ENCODE measurements around the gene NUPR1. TPM values are rescaled to one million over a fixed set of nuclear protein-coding genes. Genes with fewer than 3 reads are reported as not detected.
A peak's percentile ranks its signal among the peaks of the same experiment; 100 is the strongest.

NUPR1 gene
- total and polyA plus RNA-seq, 8 donors: 31.3 to 142 (median 39.0) TPM

DNA sequence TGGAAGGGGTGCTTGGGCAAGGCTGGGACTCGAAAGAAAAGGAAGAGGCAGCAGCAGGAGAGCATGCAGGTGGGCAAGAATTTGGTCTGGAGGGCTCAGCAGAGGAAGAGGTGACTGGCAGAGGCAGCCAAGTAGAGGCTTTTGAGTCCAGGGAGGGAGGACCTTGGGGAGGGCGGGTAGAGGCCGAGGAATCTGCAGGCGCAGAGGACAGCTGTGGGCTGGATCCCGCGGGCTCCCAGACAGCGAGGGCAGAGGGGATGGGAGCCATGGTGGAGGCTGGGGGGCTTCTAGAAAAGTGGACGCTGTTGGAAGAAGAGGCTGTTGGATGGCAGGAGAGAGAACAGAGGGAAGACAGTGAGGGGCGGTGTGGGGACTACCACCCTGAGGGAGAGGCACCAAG lies 41.4 kb downstream of the NUPR1 start:
- no peak for ATAC-seq
- Histone ChIP-seq H3K9me3 (no peaks in the 10 kb centered on the region), H3K4me1 (peaks cover 0 to 34% of the 10 kb centered on the region in 2 donors), H3K4me3 (no peak overlapping the region), H3K27me3 (no peaks in the 10 kb centered on the region), H3K27ac (no peak overlapping the region), H3K36me3 (peaks cover 0 to 32% of the 10 kb centered on the region in 2 donors)
- no peak for DNase-seq
- TF ChIP-seq, protein P1, sequence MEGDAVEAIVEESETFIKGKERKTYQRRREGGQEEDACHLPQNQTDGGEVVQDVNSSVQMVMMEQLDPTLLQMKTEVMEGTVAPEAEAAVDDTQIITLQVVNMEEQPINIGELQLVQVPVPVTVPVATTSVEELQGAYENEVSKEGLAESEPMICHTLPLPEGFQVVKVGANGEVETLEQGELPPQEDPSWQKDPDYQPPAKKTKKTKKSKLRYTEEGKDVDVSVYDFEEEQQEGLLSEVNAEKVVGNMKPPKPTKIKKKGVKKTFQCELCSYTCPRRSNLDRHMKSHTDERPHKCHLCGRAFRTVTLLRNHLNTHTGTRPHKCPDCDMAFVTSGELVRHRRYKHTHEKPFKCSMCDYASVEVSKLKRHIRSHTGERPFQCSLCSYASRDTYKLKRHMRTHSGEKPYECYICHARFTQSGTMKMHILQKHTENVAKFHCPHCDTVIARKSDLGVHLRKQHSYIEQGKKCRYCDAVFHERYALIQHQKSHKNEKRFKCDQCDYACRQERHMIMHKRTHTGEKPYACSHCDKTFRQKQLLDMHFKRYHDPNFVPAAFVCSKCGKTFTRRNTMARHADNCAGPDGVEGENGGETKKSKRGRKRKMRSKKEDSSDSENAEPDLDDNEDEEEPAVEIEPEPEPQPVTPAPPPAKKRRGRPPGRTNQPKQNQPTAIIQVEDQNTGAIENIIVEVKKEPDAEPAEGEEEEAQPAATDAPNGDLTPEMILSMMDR (IDR thresholded peaks at IDR 0.05): no peak
- intact Hi-C loops (cut with DNase I): no loop called here

DNA sequence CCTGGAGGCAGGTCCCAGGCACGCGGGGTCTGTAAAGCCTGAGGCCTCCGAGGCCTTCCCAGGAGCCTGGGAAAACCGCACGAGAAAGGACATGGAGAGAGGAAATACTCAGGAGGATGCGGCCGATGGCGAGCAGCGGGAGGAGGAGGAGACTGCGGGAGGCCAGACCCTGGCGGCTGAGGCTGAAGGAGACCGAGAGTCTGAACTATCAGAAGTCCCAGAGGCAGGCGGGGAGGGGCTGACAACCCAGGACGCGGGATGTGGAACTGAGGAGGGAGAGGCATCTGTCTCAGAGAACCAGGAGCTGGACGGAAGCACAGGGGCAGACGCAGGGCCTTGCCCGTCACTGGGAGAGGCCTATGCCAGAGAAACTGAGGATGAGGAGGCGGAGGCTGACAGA lies 41.9 kb downstream of the NUPR1 start:
- intact Hi-C loops (cut with DNase I): no loop called here
- ATAC-seq (no peak), DNase-seq (no peak)
- H3K27ac ChIP-seq: no peak overlapping the region
- no peaks in the 10 kb centered on the region for H3K27me3 ChIP-seq
- peak overlapping the region in 1 of 2 donors; percentile 96 for H3K4me3 ChIP-seq
- peaks cover 0 to 35% of the 10 kb centered on the region in 2 donors for H3K4me1 ChIP-seq
- TF ChIP-seq, protein P1 (IDR thresholded peaks at IDR 0.05): no peak
- H3K9me3 ChIP-seq: no peaks in the 10 kb centered on the region
- H3K36me3 ChIP-seq: peaks cover 0 to 32% of the 10 kb centered on the region in 2 donors

DNA sequence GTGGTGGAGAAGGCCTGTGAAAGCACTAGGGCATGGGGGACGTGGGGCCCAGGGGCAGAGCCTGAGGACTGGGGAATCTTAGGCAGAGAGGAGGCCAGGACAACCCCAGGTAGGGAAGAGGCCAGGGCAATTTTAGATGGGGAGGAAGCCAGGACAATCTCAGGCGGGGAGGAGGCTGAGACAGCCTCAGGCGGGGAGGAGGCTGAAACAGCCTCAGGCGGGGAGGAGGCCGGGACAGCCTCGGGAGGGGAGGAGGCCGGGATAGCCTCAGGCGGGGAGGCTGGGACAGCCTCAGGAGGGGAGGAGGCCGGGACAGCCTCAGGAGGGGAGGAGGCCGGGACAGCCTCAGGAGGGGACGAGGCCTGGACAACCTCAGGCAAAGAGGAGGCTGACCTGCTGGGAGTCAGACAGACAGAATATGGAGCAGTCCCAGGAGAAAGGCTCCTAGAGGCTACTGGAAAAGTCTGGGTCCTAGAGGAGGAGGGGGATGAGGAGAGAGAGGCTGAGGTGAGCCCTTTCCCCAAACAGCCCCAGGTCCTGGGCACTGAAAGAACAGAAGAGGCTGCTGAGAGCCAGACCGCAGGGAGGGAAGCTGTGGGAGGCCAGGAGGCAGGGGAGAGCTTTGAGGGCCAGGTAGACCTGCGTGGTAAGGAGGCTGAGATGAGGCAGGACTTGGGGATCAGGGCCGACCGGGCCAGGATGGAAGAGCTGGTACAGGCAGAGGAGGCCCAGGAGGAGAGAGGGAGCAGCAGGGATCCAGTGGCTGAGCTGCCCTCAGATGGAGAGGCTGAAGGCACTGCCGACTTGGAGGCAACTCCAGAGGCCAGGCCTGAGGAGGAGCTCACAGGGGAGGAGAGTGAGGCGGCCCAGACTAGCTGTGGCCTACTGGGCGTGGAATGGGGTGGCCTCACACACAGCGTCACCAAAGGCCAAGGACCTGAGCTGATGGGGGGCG lies 42.7 kb downstream of the NUPR1 start:
- TF ChIP-seq, protein P1 (IDR thresholded peaks at IDR 0.05): no peak
- intact Hi-C loops (cut with DNase I): no loop called here
- Histone ChIP-seq H3K4me3 (peak overlapping the region in 1 of 2 donors; percentile 96), H3K36me3 (peaks cover 0 to 32% of the 10 kb centered on the region in 2 donors), H3K27ac (peak overlapping the region in 1 of 2 donors; percentile 91), H3K27me3 (no peaks in the 10 kb centered on the region), H3K9me3 (no peaks in the 10 kb centered on the region), H3K4me1 (peaks cover 0 to 37% of the 10 kb centered on the region in 2 donors)
- DNase-seq (no peak), ATAC-seq (no peak)

DNA sequence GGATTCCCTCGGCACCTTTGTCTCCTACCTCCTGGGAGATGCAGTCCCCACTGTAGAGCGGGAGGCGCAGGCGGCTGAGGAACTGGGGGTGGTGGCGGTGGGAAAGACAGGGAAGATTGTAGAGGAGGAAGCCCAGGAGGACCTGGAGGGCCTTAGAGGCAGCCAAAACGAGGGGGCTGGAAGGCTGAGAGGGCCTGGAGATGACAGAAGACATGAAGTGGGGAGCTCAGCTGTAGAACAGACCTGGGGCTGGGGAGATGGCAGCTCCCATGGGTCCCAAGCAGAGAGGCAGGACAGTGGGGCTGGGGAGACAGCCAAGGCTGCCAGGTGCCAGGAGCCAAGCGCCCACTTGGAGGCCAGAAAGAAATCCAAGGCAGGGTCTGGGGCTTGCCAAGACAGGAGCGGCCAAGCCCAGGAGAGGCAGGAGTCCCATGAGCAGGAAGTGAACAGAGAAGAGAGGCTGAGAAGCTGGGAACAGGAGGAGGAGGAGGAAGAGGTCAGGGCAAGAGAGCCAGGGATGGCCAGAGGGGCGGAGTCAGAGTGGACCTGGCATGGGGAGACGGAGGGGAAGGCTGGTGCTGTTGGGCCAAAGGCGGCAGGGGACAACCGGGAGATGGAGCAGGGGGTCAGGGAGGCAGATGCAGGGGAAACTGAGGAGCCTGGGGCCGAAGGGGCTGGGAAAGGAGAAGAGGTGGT lies 43.5 kb downstream of the NUPR1 start:
- H3K4me1 ChIP-seq: peaks cover 0 to 45% of the 10 kb centered on the region in 2 donors
- H3K27ac ChIP-seq: peak overlapping the region; percentile 72 to 91
- no peaks in the 10 kb centered on the region for H3K27me3 ChIP-seq
- DNase-seq: peak in 1 of 4 donors; percentile 84
- no peaks in the 10 kb centered on the region for H3K9me3 ChIP-seq
- intact Hi-C loops (cut with DNase I): no loop called here
- H3K36me3 ChIP-seq: peaks cover 0 to 28% of the 10 kb centered on the region in 2 donors
- peak overlapping the region; percentile 15 to 96 for H3K4me3 ChIP-seq
- no peak for ATAC-seq
- TF ChIP-seq, protein P1 (IDR thresholded peaks at IDR 0.05): no peak
